HG02840 (cell line): ENCODE data around the gene GATD1.
A peak's percentile ranks its signal among the peaks of the same experiment; 100 is the strongest.

Experiments used
- ATAC-seq: cut with Tn5 transposase; IDR thresholded peaks from one replicate; pipeline ENCODE4 v1.9.1; 2021; ENCODE audit warnings: mild to moderate bottlenecking, moderate library complexity, moderate number of reproducible peaks; ENCODE audit not compliant: unreplicated experiment, low FRiP score

GATD1 gene

GRCh38 chr11:777288-778255, at the start of gene GATD1:
Gene GATD1, minus strand, starts transcription at chr11:777487. Its CDS starts 25 bp downstream, at chr11:777462.
- peak; percentile 66 for ATAC-seq

- ATAC-seq: no peak
Observed at GRCh38 chr11:826836-827145, 49.5 kb upstream of the GATD1 start.

- ATAC-seq: no peak
Observed at GRCh38 chr11:826227-826621, 48.9 kb upstream of the GATD1 start.

GRCh38 chr11:825366-826226, 48.3 kb upstream of the GATD1 start:
- no peak for ATAC-seq

GRCh38 chr11:824942-825341, 47.7 kb upstream of the GATD1 start:
- no peak for ATAC-seq

GRCh38 chr11:824292-824880, 47.1 kb upstream of the GATD1 start:
- ATAC-seq: no peak

GRCh38 chr11:823441-824291, 46.4 kb upstream of the GATD1 start:
- ATAC-seq: no peak

- no peak for ATAC-seq
Observed at GRCh38 chr11:821512-822371, 44.5 kb upstream of the GATD1 start.

GRCh38 chr11:820655-821511, 43.6 kb upstream of the GATD1 start:
- no peak for ATAC-seq

GRCh38 chr11:819943-820649, 42.8 kb upstream of the GATD1 start:
- peak; percentile 53 for ATAC-seq

GRCh38 chr11:819129-819931, 42.0 kb upstream of the GATD1 start:
- peak; percentile 62 for ATAC-seq

GRCh38 chr11:818396-819128, 41.3 kb upstream of the GATD1 start, which contains the start of gene PNPLA2:
Gene PNPLA2, plus strand, starts transcription at chr11:818914. Its CDS starts 805 bp downstream, at chr11:819719.
- no peak for ATAC-seq

GRCh38 chr11:816433-816779, 39.1 kb upstream of the GATD1 start:
- no peak for ATAC-seq

- no peak for ATAC-seq
Observed at GRCh38 chr11:815675-816432, 38.6 kb upstream of the GATD1 start.

GRCh38 chr11:813456-814096, 36.3 kb upstream of the GATD1 start:
- ATAC-seq: no peak
